Nephron progenitor cell (in vitro differentiated cells): ENCODE measurements around the gene SCFD1.

Source experiments
- DNase-seq: peaks from one replicate; pipeline ENCODE4 v3.0.0; 2021
- H3K27ac Mint-ChIP-seq: 2 replicates; pipeline ENCODE4 v1.8.0; 2021; ENCODE audit warnings: mild to moderate bottlenecking, moderate library complexity, mixed read lengths
- H3K27me3 Mint-ChIP-seq: 2 replicates; pipeline ENCODE4 v1.8.0; 2021; ENCODE audit warnings: mild to moderate bottlenecking, low read depth, mixed read lengths; ENCODE audit not compliant: poor library complexity
- H3K36me3 Mint-ChIP-seq: 2 replicates; pipeline ENCODE4 v1.8.0; 2021; ENCODE audit warnings: low read depth, mixed read lengths
- H3K4me1 Mint-ChIP-seq: 2 replicates; pipeline ENCODE4 v1.8.0; 2021; ENCODE audit warnings: mixed read lengths
- H3K4me3 Mint-ChIP-seq: 2 replicates; pipeline ENCODE4 v1.8.0; 2021; ENCODE audit warnings: mild to moderate bottlenecking, moderate library complexity, mixed read lengths
- H3K9me3 Mint-ChIP-seq: 2 replicates; pipeline ENCODE4 v1.8.0; 2021; ENCODE audit warnings: mild to moderate bottlenecking, moderate library complexity, mixed read lengths
- TF ChIP-seq, protein P1 (sequence below): fragments of 200-600 bp; sonication (generic); IDR thresholded peaks from 2 replicates; pipeline ENCODE4 v1.5.0; 2021; ENCODE audit warnings: antibody characterized with exemption

Gene SCFD1

DNA sequence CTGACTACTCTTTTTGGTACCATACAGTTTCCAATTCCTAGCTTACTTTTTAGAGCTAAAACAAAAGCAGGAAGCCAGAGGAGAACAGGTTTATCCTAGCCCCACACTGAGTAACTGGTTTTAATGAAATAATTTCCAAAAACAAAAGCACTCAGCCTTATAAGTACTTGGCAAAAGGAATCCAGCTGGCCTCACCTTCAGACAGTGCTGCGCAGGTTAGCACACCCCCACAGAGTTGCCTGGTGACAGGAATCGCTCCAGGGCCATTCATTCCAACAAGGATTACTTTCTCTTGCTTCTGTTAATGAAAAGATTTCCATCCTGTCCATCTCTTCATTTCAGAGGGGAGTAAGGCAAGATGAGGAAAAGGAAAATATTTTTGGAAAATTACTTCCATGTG is 84.6 kb downstream of the SCFD1 start:
- Mint-ChIP-seq H3K4me1 (no peaks in the 10 kb centered on the region), H3K9me3 (no peaks in the 10 kb centered on the region), H3K27me3 (no peaks in the 10 kb centered on the region), H3K27ac (no peak overlapping the region), H3K36me3 (peaks cover 44% of the 10 kb centered on the region), H3K4me3 (no peak overlapping the region)
- DNase-seq = no peak
- TF ChIP-seq, protein P1, sequence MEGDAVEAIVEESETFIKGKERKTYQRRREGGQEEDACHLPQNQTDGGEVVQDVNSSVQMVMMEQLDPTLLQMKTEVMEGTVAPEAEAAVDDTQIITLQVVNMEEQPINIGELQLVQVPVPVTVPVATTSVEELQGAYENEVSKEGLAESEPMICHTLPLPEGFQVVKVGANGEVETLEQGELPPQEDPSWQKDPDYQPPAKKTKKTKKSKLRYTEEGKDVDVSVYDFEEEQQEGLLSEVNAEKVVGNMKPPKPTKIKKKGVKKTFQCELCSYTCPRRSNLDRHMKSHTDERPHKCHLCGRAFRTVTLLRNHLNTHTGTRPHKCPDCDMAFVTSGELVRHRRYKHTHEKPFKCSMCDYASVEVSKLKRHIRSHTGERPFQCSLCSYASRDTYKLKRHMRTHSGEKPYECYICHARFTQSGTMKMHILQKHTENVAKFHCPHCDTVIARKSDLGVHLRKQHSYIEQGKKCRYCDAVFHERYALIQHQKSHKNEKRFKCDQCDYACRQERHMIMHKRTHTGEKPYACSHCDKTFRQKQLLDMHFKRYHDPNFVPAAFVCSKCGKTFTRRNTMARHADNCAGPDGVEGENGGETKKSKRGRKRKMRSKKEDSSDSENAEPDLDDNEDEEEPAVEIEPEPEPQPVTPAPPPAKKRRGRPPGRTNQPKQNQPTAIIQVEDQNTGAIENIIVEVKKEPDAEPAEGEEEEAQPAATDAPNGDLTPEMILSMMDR = no peak

DNA sequence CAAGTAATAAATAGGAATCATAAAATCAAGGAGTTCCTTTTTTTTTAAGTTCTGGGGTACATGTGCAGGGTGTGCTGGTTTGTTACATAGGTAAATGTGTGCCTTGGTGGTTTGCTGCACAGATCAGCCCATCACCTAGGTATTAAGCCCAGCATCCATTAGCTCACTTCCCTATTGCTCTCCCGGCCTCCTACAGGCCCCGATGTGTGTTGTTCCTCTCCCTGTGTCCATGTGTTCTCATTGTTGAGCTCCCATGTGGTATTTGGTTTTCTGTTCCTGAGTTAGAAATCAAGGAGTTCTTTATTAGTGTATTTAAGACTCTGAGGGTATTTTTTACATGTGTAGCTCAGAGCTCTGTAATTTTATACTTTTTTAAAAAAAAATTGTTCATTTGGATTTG is 86.0 kb downstream of the SCFD1 start:
- Mint-ChIP-seq H3K4me1 (no peaks in the 10 kb centered on the region), H3K36me3 (peaks cover 39% of the 10 kb centered on the region), H3K9me3 (no peaks in the 10 kb centered on the region), H3K27ac (peak overlapping the region; percentile 14), H3K27me3 (no peaks in the 10 kb centered on the region), H3K4me3 (no peak overlapping the region)
- TF ChIP-seq, protein P1 = no peak
- DNase-seq = no peak

DNA sequence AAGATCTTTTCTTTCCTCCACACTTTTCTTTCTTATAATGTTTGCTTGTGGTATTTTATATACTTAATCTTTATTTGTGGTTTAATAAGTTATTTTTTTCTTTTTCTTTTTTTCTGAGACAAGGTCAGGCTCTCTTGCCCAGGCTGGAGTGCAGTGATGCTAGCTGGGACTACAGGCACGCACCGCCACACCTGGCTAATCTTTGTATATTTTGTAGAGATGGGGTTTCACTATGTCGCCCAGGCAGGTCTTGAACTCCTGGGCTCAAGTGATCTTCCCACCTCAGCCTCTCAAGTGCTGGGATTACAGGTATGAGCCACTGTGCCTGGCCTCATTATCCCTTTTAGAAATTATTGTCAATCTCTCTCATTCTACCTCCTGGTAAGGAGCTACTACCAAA is 87.1 kb downstream of the SCFD1 start:
- no peaks in the 10 kb centered on the region for H3K4me1 Mint-ChIP-seq
- no peaks in the 10 kb centered on the region for H3K27me3 Mint-ChIP-seq
- H3K36me3 Mint-ChIP-seq = peaks cover 39% of the 10 kb centered on the region
- H3K27ac Mint-ChIP-seq = no peak overlapping the region
- TF ChIP-seq, protein P1 = no peak
- H3K9me3 Mint-ChIP-seq = no peaks in the 10 kb centered on the region
- H3K4me3 Mint-ChIP-seq = no peak overlapping the region
- no peak for DNase-seq

DNA sequence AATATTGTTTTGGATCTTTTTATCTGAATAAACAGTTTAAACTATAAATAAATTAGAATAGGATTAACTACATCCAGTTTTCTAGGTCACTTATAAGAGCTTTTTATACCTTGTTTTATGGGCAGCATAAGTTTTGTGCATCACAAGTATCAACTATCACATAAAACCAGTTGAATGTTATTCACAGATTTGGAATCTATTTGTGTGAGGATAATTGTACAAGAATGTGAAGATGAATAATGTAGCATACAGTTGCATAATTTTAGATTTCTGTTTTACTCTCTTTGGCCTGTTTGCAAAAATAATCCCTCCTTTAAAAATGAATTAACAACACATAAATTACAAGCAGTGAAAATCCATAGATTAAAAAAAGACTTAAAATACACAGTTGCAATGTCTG is 88.8 kb downstream of the SCFD1 start:
- Mint-ChIP-seq H3K27ac (no peak overlapping the region), H3K36me3 (peaks cover 30% of the 10 kb centered on the region), H3K27me3 (no peaks in the 10 kb centered on the region), H3K4me3 (no peak overlapping the region), H3K9me3 (no peaks in the 10 kb centered on the region), H3K4me1 (no peaks in the 10 kb centered on the region)
- DNase-seq = no peak
- TF ChIP-seq, protein P1 = no peak

DNA sequence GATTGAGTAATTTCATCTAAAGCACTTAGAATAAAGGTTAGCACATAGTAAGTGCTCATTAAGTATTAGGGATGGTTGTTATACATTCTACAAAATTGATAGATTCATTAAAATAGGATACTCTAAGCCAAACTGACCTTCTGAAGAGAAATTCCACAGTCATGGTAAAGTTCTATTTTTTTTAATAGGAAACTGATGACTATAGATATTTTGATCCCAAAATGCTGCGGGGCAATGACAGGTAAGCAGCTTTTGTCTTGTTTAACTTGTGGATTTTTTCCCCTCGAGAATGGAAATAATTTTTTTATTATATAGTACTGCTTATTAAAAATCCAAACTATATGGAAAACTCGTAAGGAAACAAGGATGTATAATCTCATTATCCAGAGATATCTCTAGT is 97.0 kb downstream of the SCFD1 start:
- DNase-seq = no peak
- no peaks in the 10 kb centered on the region for H3K9me3 Mint-ChIP-seq
- H3K4me3 Mint-ChIP-seq = no peak overlapping the region
- no peaks in the 10 kb centered on the region for H3K27me3 Mint-ChIP-seq
- no peaks in the 10 kb centered on the region for H3K4me1 Mint-ChIP-seq
- peaks cover 29% of the 10 kb centered on the region for H3K36me3 Mint-ChIP-seq
- TF ChIP-seq, protein P1 = no peak
- H3K27ac Mint-ChIP-seq = no peak overlapping the region

DNA sequence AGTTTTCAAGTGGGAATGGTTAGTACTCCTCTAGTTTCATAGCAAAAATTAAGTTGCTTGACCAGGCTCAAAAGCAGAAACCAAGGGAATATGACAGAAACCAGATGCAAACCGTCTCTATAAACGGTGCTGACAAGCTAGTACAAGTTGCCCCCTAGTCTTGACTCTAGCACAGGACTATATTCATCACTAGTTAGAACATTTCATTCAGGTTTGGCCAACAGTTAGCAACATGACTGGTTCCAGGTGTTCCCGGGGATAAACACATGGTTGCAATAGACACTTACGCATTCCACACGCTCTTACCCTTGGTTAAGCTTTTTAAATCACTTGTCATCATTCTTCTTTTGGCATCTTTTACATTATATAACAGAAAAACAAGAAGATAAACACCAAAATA is 103.6 kb downstream of the SCFD1 start:
- TF ChIP-seq, protein P1 = no peak
- H3K4me1 Mint-ChIP-seq = no peaks in the 10 kb centered on the region
- peaks cover 14% of the 10 kb centered on the region for H3K9me3 Mint-ChIP-seq
- H3K36me3 Mint-ChIP-seq = peaks cover 79% of the 10 kb centered on the region
- H3K27me3 Mint-ChIP-seq = no peaks in the 10 kb centered on the region
- no peak overlapping the region for H3K27ac Mint-ChIP-seq
- no peak overlapping the region for H3K4me3 Mint-ChIP-seq
- no peak for DNase-seq
